HepG2 (cell line): ENCODE data around the gene EEF1E1. TPM values are rescaled to one million over a fixed set of nuclear protein-coding genes. Genes with fewer than 3 reads are reported as not detected.
A peak's percentile ranks its signal among the peaks of the same experiment; 100 is the strongest.

Source experiments
- GATA4 ChIP-seq: sonication (generic); IDR thresholded peaks from 2 replicates; pipeline ENCODE4 v1.6.1; 2016; ENCODE audit warnings: antibody characterized with exemption, low read depth, borderline replicate concordance
- MEF2D ChIP-seq: sonication (generic); formaldehyde crosslinking; IDR thresholded peaks from 2 replicates; pipeline ENCODE4 v1.5.1; 2020; ENCODE audit warnings: mild to moderate bottlenecking, missing genetic modification reagents
- NR2F1 ChIP-seq, 2 experiments: fragments of 450-650 bp in 1 of 2; formaldehyde crosslinking in 1 of 2; IDR thresholded peaks; 2 replicates each; pipeline versions ENCODE4 v1.5.0 to v1.6.1; 2016 to 2020; ENCODE audit warnings: mild to moderate bottlenecking in 1 of 2, missing compliant biosample characterization in 1 of 2, missing genetic modification reagents in 1 of 2, moderate library complexity in 1 of 2
- NRL ChIP-seq: sonication (generic); formaldehyde crosslinking; IDR thresholded peaks from 2 replicates; pipeline ENCODE4 v1.5.0; 2020; ENCODE audit warnings: missing genetic modification reagents, mild to moderate bottlenecking, moderate library complexity, borderline replicate concordance
- POGZ ChIP-seq: sonication (generic); formaldehyde crosslinking; IDR thresholded peaks from 2 replicates; pipeline ENCODE4 v1.4.0; 2020; ENCODE audit warnings: mild to moderate bottlenecking, missing genetic modification reagents
- SCMH1 ChIP-seq: sonication (generic); formaldehyde crosslinking; IDR thresholded peaks from 2 replicates; pipeline ENCODE4 v1.9.0; 2021; ENCODE audit warnings: missing genetic modification reagents, mild to moderate bottlenecking, borderline replicate concordance
- SMC3 ChIP-seq: IDR thresholded peaks from 2 replicates; pipeline ENCODE4 v1.6.1; 2011; ENCODE audit warnings: low read length, improper control_type of control experiment
- TAF1 ChIP-seq: sonication (generic); formaldehyde crosslinking; IDR thresholded peaks from 2 replicates; pipeline ENCODE4 v1.4.0; 2020; ENCODE audit warnings: missing genetic modification reagents
- TCF7 ChIP-seq: sonication (generic); IDR thresholded peaks from 2 replicates; pipeline ENCODE4 v1.6.1; 2016; ENCODE audit warnings: antibody characterized with exemption, low read depth
- ZBTB38 ChIP-seq: sonication (generic); formaldehyde crosslinking; IDR thresholded peaks from 2 replicates; pipeline ENCODE4 v1.5.1; 2020; ENCODE audit warnings: mild to moderate bottlenecking, missing genetic modification reagents
- ZBTB7A ChIP-seq: sonication (generic); formaldehyde crosslinking; IDR thresholded peaks from 2 replicates; pipeline ENCODE4 v1.8.0; 2022; ENCODE audit warnings: mild to moderate bottlenecking, missing genetic modification reagents
- ZNF543 ChIP-seq: sonication (generic); formaldehyde crosslinking; IDR thresholded peaks from 2 replicates; pipeline ENCODE4 v1.4.0; 2020; ENCODE audit warnings: mild to moderate bottlenecking, missing genetic modification reagents
- ZNF724P ChIP-seq: sonication (generic); formaldehyde crosslinking; IDR thresholded peaks from 2 replicates; pipeline ENCODE4 v1.8.0; 2022; ENCODE audit warnings: missing genetic modification reagents, borderline replicate concordance
- ZSCAN30 ChIP-seq: sonication (generic); formaldehyde crosslinking; IDR thresholded peaks from 2 replicates; pipeline ENCODE4 v1.5.0; 2020; ENCODE audit warnings: mild to moderate bottlenecking, missing genetic modification reagents
- polyA plus RNA-seq, 8 experiments: library from polyadenylated mRNA; depleted of rRNA in 3 of 8; stranded (reverse) in 7 of 8; unstranded in 1 of 8; fragments of >200 nt; fragmentation: Illumina TruSeq in 4 of 8; extraction: Trizol in 4 of 8; gene quantifications; 2 replicates each; pipeline versions ENCODE4 v1.2.1 to v1.2.3, GENCODE V29; 2011 to 2016; ENCODE audit warnings: low read depth in 4 of 8, missing spikeins in 1 of 8, mixed read lengths in 1 of 8; ENCODE audit not compliant: insufficient read depth in 1 of 8
- total RNA-seq, 5 experiments: library from RNA; depleted of rRNA; stranded (reverse); fragments of >200 nt; fragmentation: Illumina TruSeq; extraction: Trizol; gene quantifications; 2 replicates each; pipeline ENCODE4 v1.2.3, GENCODE V29; 2016; ENCODE audit warnings: low read depth in 1 of 5
- TF ChIP-seq, protein P1 (sequence below): sonication (generic); formaldehyde crosslinking; IDR thresholded peaks from 2 replicates; pipeline ENCODE4 v1.8.0; 2022; ENCODE audit warnings: mild to moderate bottlenecking, missing genetic modification reagents
- TF ChIP-seq, protein P2 (sequence below): IDR thresholded peaks from 2 replicates; pipeline ENCODE4 v1.6.1; 2012; ENCODE audit warnings: inconsistent platforms
- TF ChIP-seq, protein P3 (sequence below): sonication (generic); formaldehyde crosslinking; IDR thresholded peaks from 2 replicates; pipeline ENCODE4 v1.4.0; 2020; ENCODE audit warnings: missing genetic modification reagents
- TF ChIP-seq, protein P4 (sequence below): sonication (generic); formaldehyde crosslinking; IDR thresholded peaks from 2 replicates; pipeline ENCODE4 v1.8.1; 2022; ENCODE audit warnings: low read depth, mild to moderate bottlenecking, missing genetic modification reagents
- TF ChIP-seq, protein P5 (sequence below): sonication (generic); formaldehyde crosslinking; IDR thresholded peaks from 2 replicates; pipeline ENCODE4 v1.4.0; 2020; ENCODE audit warnings: missing genetic modification reagents, borderline replicate concordance

Gene EEF1E1
- total and polyA plus RNA-seq, 2 of the 13 experiments (the other 11 are each of a cell fraction or from before 2014, with no cell fraction given), result 128 to 188 TPM

DNA sequence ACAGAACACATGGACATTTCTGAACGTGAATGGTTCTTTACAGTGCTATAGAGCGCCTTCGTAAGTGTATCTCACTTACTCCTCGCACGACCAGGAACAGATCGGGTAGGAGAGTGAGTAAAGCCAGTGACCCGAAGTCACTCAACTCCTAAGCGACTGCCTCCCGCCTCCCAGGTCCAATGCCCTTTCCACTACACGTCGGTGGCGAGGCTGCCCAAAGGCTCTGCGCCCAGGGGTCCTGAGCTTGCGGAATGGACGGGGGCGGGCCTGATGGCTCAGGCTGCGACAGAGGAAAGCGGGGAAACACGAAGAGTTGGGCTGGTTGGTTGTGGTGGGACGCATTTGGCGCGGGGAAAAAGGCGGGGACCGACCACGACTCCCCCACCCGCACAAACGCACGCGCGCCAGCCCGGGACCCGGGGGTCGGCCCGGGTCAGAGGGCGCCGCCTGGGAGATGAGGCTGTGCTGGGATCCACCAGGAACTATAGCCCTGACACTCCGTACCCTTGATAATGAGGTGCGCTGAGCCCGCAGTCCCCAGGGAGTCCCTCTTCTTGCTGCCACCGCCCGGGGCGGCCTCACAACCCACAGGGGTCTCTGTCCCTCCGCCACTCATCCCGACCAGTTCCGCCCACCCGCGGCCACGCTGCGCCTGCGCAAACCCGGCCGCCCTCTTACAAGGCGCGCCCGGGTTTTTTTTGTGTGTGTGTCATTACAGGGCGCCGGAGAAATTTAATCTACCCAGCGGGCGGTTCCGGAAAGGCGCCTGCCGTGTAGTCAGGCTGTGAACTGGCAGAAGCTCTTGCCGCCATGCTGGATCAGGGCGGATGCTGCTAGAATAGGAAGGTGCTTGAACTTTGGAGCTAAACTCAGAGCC is 38.3 kb downstream of the EEF1E1 start, which contains the start of gene BLOC1S5 (continued):
- TF ChIP-seq SCMH1 (CRISPR knock-in tag), result no peak
- TF ChIP-seq ZNF543 (CRISPR knock-in tag), result no peak
- TF ChIP-seq GATA4, result peak; percentile 68
- TF ChIP-seq, protein P1, sequence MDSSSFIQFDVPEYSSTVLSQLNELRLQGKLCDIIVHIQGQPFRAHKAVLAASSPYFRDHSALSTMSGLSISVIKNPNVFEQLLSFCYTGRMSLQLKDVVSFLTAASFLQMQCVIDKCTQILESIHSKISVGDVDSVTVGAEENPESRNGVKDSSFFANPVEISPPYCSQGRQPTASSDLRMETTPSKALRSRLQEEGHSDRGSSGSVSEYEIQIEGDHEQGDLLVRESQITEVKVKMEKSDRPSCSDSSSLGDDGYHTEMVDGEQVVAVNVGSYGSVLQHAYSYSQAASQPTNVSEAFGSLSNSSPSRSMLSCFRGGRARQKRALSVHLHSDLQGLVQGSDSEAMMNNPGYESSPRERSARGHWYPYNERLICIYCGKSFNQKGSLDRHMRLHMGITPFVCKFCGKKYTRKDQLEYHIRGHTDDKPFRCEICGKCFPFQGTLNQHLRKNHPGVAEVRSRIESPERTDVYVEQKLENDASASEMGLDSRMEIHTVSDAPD (CRISPR knock-in tag), result no peak; the same call in 1 of the 2 replicates
- TF ChIP-seq, protein P2, sequence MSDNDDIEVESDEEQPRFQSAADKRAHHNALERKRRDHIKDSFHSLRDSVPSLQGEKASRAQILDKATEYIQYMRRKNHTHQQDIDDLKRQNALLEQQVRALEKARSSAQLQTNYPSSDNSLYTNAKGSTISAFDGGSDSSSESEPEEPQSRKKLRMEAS, result peak; percentile 30
- no peak; the same call in 1 of the 2 replicates for TF ChIP-seq ZNF724P (CRISPR knock-in tag)
- TF ChIP-seq, protein P3, sequence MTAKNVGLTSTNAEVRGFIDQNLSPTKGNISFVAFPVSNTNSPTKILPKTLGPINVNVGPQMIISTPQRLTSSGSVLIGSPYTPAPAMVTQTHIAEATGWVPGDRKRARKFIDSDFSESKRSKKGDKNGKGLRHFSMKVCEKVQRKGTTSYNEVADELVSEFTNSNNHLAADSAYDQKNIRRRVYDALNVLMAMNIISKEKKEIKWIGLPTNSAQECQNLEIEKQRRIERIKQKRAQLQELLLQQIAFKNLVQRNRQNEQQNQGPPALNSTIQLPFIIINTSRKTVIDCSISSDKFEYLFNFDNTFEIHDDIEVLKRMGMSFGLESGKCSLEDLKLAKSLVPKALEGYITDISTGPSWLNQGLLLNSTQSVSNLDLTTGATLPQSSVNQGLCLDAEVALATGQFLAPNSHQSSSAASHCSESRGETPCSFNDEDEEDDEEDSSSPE, result peak; percentile 72
- peak; percentile 98 for TF ChIP-seq NRL
- peak; percentile 27 to 76; a peak in 3 of 4 replicates for TF ChIP-seq NR2F1 (CRISPR knock-in tag; IDR thresholded peaks at IDR 0.05)
- no peak for TF ChIP-seq TCF7
- peak; percentile 76; the same call in 1 of the 2 replicates for TF ChIP-seq MEF2D (CRISPR knock-in tag)
- TF ChIP-seq, protein P4, sequence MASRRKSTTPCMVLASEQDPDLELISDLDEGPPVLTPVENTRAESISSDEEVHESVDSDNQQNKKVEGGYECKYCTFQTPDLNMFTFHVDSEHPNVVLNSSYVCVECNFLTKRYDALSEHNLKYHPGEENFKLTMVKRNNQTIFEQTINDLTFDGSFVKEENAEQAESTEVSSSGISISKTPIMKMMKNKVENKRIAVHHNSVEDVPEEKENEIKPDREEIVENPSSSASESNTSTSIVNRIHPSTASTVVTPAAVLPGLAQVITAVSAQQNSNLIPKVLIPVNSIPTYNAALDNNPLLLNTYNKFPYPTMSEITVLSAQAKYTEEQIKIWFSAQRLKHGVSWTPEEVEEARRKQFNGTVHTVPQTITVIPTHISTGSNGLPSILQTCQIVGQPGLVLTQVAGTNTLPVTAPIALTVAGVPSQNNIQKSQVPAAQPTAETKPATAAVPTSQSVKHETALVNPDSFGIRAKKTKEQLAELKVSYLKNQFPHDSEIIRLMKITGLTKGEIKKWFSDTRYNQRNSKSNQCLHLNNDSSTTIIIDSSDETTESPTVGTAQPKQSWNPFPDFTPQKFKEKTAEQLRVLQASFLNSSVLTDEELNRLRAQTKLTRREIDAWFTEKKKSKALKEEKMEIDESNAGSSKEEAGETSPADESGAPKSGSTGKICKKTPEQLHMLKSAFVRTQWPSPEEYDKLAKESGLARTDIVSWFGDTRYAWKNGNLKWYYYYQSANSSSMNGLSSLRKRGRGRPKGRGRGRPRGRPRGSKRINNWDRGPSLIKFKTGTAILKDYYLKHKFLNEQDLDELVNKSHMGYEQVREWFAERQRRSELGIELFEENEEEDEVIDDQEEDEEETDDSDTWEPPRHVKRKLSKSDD (CRISPR knock-in tag), result peak; percentile 86
- TF ChIP-seq TAF1 (CRISPR knock-in tag), result peak; percentile 89
- TF ChIP-seq, protein P5, sequence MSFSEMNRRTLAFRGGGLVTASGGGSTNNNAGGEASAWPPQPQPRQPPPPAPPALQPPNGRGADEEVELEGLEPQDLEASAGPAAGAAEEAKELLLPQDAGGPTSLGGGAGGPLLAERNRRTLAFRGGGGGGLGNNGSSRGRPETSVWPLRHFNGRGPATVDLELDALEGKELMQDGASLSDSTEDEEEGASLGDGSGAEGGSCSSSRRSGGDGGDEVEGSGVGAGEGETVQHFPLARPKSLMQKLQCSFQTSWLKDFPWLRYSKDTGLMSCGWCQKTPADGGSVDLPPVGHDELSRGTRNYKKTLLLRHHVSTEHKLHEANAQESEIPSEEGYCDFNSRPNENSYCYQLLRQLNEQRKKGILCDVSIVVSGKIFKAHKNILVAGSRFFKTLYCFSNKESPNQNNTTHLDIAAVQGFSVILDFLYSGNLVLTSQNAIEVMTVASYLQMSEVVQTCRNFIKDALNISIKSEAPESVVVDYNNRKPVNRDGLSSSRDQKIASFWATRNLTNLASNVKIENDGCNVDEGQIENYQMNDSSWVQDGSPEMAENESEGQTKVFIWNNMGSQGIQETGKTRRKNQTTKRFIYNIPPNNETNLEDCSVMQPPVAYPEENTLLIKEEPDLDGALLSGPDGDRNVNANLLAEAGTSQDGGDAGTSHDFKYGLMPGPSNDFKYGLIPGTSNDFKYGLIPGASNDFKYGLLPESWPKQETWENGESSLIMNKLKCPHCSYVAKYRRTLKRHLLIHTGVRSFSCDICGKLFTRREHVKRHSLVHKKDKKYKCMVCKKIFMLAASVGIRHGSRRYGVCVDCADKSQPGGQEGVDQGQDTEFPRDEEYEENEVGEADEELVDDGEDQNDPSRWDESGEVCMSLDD (CRISPR knock-in tag), result 0 out of 2 replicates have a peak, but pooled peaks have one; percentile 45
- TF ChIP-seq SMC3, result no peak
- TF ChIP-seq ZBTB7A, result peak; percentile 80
- peak; percentile 90 for TF ChIP-seq ZBTB38 (CRISPR knock-in tag)
- TF ChIP-seq POGZ, result peak; percentile 91
- no peak for TF ChIP-seq ZSCAN30 (CRISPR knock-in tag)
